GM20000 (cell line): Measurements from ENCODE around the gene VAT1L.

Source experiments
- DNase-seq: peaks from one replicate; pipeline ENCODE4 v3.0.0; 2012; ENCODE audit warnings: low spot score
- CTCF ChIP-seq: IDR thresholded peaks from 2 replicates; pipeline ENCODE4 v1.5.1; 2012; ENCODE audit warnings: mild to moderate bottlenecking, control low read depth; ENCODE audit errors: extremely low read depth, missing control alignments

Gene VAT1L

GRCh38 chr16:77827032-77827431, 38.7 kb downstream of the VAT1L start:
- no peak for TF ChIP-seq CTCF
- no peak for DNase-seq

DNA sequence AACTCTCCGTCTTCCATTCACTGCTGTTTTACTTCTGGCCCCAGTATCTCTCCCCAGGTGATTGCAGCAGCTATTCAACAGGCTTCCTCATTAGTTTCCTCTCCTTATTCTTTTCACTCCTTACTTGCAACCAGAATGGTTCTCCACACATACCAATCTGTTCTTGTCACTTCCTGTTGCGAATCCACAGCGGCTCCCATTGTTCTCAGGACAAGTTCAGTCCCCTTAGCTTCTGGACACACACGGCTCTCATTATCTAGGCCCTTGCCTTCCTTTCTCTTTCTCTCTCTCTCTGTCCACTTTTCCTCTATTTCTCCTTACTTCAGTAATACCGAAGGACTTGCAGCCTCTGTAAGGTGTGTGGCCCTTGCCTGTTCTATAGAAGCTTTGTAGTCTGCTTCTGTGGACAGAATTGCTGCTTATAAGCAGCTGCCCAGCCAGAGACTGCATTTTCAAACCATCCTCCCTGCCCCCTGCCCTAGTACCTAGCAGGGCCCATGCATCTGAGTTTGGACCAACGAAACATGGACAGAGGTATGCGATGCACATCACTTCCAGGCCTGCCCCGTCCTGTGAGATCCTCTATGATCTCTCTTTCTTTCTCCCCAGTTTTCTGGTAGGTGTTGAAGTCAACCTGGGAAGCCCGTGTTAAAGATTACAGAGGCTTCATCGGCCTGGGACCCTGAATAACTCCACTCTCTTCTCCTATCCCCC, 45.7 kb downstream of the VAT1L start:
- no peak for TF ChIP-seq CTCF
- no peak for DNase-seq

GRCh38 chr16:77834635-77835540, 46.5 kb downstream of the VAT1L start:
- TF ChIP-seq CTCF = no peak
- no peak for DNase-seq

- TF ChIP-seq CTCF = no peak
Measured at GRCh38 chr16:77836801-77837200, 48.4 kb downstream of the VAT1L start.

GRCh38 chr16:77838597-77839255, 50.4 kb downstream of the VAT1L start:
- no peak for TF ChIP-seq CTCF
- DNase-seq = no peak

More at GRCh38 chr16:77836801-77837200, 48.4 kb downstream of the VAT1L start:
- DNase-seq = no peak

DNA sequence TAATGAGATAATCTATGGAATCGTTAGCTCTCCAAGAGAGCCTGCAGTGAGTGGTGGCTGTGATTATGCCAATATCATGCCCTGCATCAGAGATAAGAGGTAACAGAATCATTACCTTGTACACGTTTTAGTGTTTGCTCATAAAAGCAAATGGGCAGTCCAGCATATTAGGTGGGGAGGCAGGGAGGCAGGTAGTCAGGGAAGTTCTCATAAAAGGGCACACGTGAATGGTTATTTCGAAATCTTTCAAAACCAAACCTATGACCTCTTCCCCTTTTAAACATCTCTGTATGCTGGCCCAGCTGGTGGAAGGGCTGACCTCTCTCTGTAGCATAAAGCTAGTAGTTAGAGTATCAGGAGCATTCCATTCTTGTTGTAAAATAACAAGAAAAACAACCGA, 51.7 kb downstream of the VAT1L start:
- no peak for TF ChIP-seq CTCF
- DNase-seq = no peak
